Left ventricle myocardium inferior (tissue), 1 donor: ENCODE measurements around the gene RBM47. TPM values are rescaled to one million over a fixed set of nuclear protein-coding genes. Genes with fewer than 3 reads are reported as not detected.

Experiments
- DNase-seq: peaks from one replicate; pipeline ENCODE4 v3.0.0-alpha.2; 2020
- H3K27ac ChIP-seq: fragments of 200-600 bp; replicated peaks from 2 replicates; pipeline ENCODE4 v1.8.0; 2021
- H3K27me3 ChIP-seq: fragments of 200-600 bp; 2 replicates; pipeline ENCODE4 v1.8.0; 2021; ENCODE audit warnings: low read depth
- H3K36me3 ChIP-seq: fragments of 200-600 bp; 2 replicates; pipeline ENCODE4 v1.8.0; 2021
- H3K4me1 ChIP-seq: fragments of 200-600 bp; 2 replicates; pipeline ENCODE4 v1.8.0; 2021
- H3K4me3 ChIP-seq: fragments of 200-600 bp; 2 replicates; pipeline ENCODE4 v1.8.0; 2021; ENCODE audit warnings: mild to moderate bottlenecking, moderate library complexity
- H3K9me3 ChIP-seq: fragments of 200-600 bp; replicated peaks from 2 replicates; pipeline ENCODE4 v1.8.0; 2021
- CTCF ChIP-seq: fragments of 200-600 bp; IDR thresholded peaks from 2 replicates; pipeline ENCODE4 v1.8.0; 2021; ENCODE audit warnings: antibody characterized with exemption, mild to moderate bottlenecking, borderline replicate concordance
- intact Hi-C: fragments of 100-400 bp; cut with micrococcal nuclease; formaldehyde crosslinking; loops from one replicate; pipeline ENCODE4 v1.11.0; 2022
- long read RNA-seq: library from polyadenylated mRNA; unstranded; transcript quantifications from one replicate; pipeline ENCODE4 v2.0.0, GENCODE V29; 2021
- total RNA-seq: library from RNA; stranded (reverse); fragmentation: NEBNext Ultra II Directional; extraction: Animal tissue kit (Norgen Biotek cat#: 25700); gene quantifications from one replicate; pipeline ENCODE4 v1.2.1, GENCODE V29; 2021
- donor health status: DM: no; HTN: yes; CAD: no; lungs with severe emphysema.

The RBM47 gene
- total RNA-seq = 2.7 TPM
- long read RNA-seq, partial matches to known transcripts = 1 of 4 reads
- long read RNA-seq, other reads (novel, unspliced or antisense) = 3 of 4 reads

DNA sequence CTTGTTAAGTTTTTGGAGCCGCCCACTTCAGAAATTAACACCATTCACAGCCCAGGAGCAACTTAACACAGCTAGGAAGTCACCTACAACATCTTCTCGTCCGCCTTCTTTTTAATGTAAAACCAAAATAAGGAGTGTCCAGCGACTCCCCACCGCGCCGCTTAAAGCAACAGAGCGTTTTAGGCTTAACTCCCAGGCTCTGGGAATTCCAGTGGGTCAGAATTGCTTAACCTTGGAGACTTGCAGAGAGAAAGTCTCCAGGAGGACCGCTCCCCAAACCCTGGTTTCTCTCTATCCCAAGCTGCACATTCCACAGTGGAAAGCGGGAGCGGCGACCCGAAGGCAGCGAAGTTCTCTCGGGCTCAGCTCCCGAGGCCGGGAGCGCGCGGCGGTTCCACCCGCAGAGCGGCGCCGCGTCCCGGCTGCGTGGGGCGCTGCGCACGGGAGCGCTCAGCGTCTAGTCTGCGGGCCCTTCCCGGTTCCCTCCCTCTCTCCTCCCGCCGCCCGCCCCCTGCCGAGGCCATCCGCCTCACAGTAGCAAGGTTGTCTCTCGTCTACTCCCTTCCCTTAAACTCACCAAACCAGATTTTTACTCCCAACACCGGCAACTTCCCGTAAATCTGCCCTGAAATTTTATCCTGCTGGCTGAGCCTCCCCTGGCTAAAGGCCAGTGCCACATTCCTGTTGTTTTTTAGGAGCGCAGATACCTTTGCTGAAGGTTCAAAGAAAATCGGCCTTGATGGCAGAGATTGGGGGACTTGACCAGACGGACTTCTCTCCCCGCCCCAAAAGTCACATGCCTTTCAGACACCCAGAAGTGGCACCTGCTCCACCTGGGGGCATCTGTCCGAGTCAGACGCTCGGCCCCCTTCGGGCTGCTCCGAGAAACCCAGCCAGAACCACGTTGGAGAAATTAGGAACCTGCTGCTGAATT is at the start of gene RBM47:
Gene RBM47 (minus strand): TSS at position 464 of the 934 bp plus-strand sequence. CDS start 190,971 bp downstream, outside the sequence.
- Histone ChIP-seq H3K4me1 (peaks cover 12% of the 10 kb centered on the region), H3K27me3 (peaks cover 56% of the 10 kb centered on the region), H3K27ac (peak within 1 kb of the TSS; percentile 58), H3K4me3 (peak within 1 kb of the TSS; percentile 65), H3K36me3 (no peaks in the 10 kb centered on the region), H3K9me3 (no peaks in the 10 kb centered on the region)
- DNase-seq = peak; percentile 54
- intact Hi-C loops = no loop called here
- no peak for TF ChIP-seq CTCF

GRCh38 chr4:40678421-40678820 is 48.8 kb upstream of the RBM47 start:
- intact Hi-C loops = no loop called here
- TF ChIP-seq CTCF = no peak
- H3K4me1 ChIP-seq = no peaks in the 10 kb centered on the region
- no peaks in the 10 kb centered on the region for H3K9me3 ChIP-seq
- no peak overlapping the region for H3K27ac ChIP-seq
- no peak for DNase-seq
- H3K36me3 ChIP-seq = no peaks in the 10 kb centered on the region
- no peak overlapping the region for H3K4me3 ChIP-seq
- H3K27me3 ChIP-seq = peaks cover 5% of the 10 kb centered on the region

DNA sequence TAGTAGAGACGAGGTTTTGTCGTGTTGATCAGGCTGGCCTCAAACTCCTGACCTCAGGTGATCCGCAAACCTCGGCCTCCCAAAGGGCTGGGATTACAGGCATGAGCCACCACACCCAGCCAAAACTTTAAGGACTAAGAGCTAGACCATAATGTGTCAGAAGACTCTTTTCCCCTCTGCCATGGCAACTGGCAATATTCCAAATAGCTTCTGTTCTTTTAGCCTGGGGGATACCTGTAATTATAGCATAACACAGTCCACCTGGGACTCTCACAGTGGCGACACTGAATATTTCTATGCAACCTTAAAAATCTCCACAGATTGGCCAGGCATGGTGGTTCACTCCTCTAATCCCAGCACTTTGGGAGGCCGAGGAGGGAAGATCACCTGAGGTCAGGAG is 45.5 kb upstream of the RBM47 start:
- no peak for TF ChIP-seq CTCF
- no peak for DNase-seq
- Histone ChIP-seq H3K27ac (no peak overlapping the region), H3K27me3 (peaks cover 10% of the 10 kb centered on the region), H3K4me3 (no peak overlapping the region), H3K9me3 (no peaks in the 10 kb centered on the region), H3K36me3 (no peaks in the 10 kb centered on the region), H3K4me1 (no peaks in the 10 kb centered on the region)
- intact Hi-C loops = no loop called here

DNA sequence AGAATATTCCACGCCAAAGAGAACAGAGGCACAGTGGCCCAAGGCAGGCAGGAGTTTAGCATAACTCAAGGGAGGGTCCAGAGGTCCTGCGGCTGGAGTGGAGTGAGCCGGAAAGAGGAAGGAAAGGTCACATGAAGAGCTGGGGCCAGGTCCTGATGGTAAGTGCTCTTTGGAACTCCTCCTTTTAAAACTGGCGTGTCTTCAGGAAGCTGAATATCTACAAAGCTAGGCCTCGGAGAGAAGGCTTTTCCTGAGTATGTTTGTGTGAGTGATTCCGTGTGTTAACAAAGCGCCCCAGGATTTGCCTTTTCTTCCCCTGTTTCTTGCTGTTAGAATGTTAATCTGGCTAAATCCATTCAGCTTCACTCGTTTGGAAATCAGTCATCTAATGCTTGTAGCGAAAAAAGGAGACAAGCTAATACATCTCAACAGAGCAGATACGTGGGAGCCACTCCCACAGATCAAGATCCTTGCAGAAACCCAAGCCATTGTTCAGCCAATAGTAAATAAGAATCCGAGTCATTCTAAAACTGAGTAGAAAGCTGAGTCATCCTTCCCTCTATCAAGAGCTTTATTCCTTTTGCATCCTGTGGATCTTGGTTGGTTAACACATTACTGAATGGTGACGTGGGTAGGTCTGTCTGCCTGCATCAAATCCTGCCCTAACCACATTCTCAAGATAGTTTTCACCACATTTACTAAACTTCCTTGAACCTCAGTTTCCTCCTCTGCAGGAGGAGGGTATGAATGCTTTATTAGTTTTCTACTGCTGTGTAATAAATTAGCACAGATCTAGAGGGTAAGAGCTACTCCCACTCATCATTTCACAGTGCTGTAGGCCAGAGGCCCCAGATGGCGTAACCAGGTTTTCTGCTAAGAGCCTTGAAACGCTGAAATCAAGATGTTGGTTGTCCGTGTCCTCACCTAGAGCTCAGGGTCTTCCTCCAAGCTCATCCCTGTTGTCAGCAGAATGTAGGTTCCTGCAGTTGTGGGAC is 43.2 kb upstream of the RBM47 start:
- peak; percentile 15 for DNase-seq
- H3K4me3 ChIP-seq = no peak overlapping the region
- peaks cover 6% of the 10 kb centered on the region for H3K27me3 ChIP-seq
- no peak for TF ChIP-seq CTCF
- H3K4me1 ChIP-seq = no peaks in the 10 kb centered on the region
- no peaks in the 10 kb centered on the region for H3K36me3 ChIP-seq
- no peaks in the 10 kb centered on the region for H3K9me3 ChIP-seq
- H3K27ac ChIP-seq = no peak overlapping the region
- intact Hi-C loops = no loop called here

DNA sequence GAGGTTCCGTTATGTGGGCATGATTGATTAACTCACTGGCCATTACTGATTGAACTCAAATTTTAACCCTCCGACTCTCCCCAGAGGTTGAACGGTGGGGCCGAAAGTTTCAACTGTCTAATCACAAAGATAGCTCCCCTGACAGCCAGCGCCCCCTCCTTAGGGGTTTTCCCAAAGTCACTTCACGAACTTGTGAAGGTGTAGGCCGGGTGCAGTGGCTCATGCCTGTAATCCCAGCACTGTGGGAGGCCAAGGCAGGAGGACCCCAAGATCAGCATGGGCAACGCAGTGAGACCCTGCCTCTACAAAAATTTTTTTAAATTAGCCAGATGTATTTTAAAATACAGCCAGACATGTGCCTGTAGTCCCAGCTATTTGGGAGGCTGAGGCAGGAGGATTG is 39.8 kb upstream of the RBM47 start:
- Histone ChIP-seq H3K27ac (no peak overlapping the region), H3K4me3 (no peak overlapping the region), H3K4me1 (no peaks in the 10 kb centered on the region), H3K36me3 (no peaks in the 10 kb centered on the region), H3K9me3 (no peaks in the 10 kb centered on the region), H3K27me3 (peaks cover 6% of the 10 kb centered on the region)
- DNase-seq = no peak
- intact Hi-C loops = no loop called here
- TF ChIP-seq CTCF = no peak
